Endodermal cell (in vitro differentiated cells): ENCODE data around the gene MAP4K2. TPM values are rescaled to one million over a fixed set of nuclear protein-coding genes. Genes with fewer than 3 reads are reported as not detected.

Experiments used
- DNase-seq: peaks from one replicate; pipeline ENCODE4 v3.0.0-alpha.2; 2017
- H3K27ac ChIP-seq: 2 replicates; pipeline ENCODE4 v1.5.1; 2013; ENCODE audit warnings: mild to moderate bottlenecking, low read depth, low read length, moderate library complexity
- H3K27me3 ChIP-seq: 2 replicates; pipeline ENCODE4 v1.6.1; 2013; ENCODE audit warnings: mild to moderate bottlenecking, low read length, moderate library complexity; ENCODE audit not compliant: insufficient read depth, control insufficient read depth, poor library complexity, severe bottlenecking
- H3K36me3 ChIP-seq: 2 replicates; pipeline ENCODE4 v1.7.0; 2013; ENCODE audit warnings: mild to moderate bottlenecking, low read length, moderate library complexity; ENCODE audit not compliant: control insufficient read depth, insufficient read depth
- H3K4me1 ChIP-seq: one replicate; pipeline ENCODE4 v1.7.0; 2013; ENCODE audit warnings: low read length; ENCODE audit not compliant: control insufficient read depth, insufficient read depth
- H3K4me3 ChIP-seq: 2 replicates; pipeline ENCODE4 v1.5.1; 2013; ENCODE audit warnings: mild to moderate bottlenecking, low read length, moderate library complexity
- H3K9ac ChIP-seq: 2 replicates; pipeline ENCODE4 v1.6.1; 2013; ENCODE audit warnings: mild to moderate bottlenecking, low read length, moderate library complexity; ENCODE audit not compliant: poor library complexity, severe bottlenecking; ENCODE audit errors: extremely low read depth
- H3K9me3 ChIP-seq: 2 replicates; pipeline ENCODE4 v1.6.1; 2013; ENCODE audit warnings: mild to moderate bottlenecking, low read length, moderate library complexity; ENCODE audit not compliant: control insufficient read depth
- H3K27ac Mint-ChIP-seq: 2 replicates; pipeline ENCODE4 v1.8.0; 2020; ENCODE audit warnings: mixed read lengths
- H3K27me3 Mint-ChIP-seq: 2 replicates; pipeline ENCODE4 v1.8.0; 2021; ENCODE audit warnings: mild to moderate bottlenecking, mixed read lengths; ENCODE audit not compliant: insufficient read depth
- H3K36me3 Mint-ChIP-seq: 2 replicates; pipeline ENCODE4 v1.8.0; 2020; ENCODE audit warnings: low read depth, mixed read lengths
- H3K4me1 Mint-ChIP-seq: 2 replicates; pipeline ENCODE4 v1.8.0; 2020; ENCODE audit warnings: mixed read lengths
- H3K4me3 Mint-ChIP-seq: 2 replicates; pipeline ENCODE4 v1.8.0; 2020; ENCODE audit warnings: mild to moderate bottlenecking, moderate library complexity, mixed read lengths
- H3K9me3 Mint-ChIP-seq: 2 replicates; pipeline ENCODE4 v1.8.0; 2020; ENCODE audit warnings: mild to moderate bottlenecking, mixed read lengths
- WGBS, 2 experiments: methylation state at CpG; one replicate each; pipeline versions ENCODE4 v1.1.5 to v1.1.7; 2013; ENCODE audit warnings: missing lambda C conversion rate in 2 of 2, mixed read lengths in 1 of 2; ENCODE audit not compliant: insufficient coverage in 1 of 2, insufficient read length in 1 of 2; 5-methylcytosine and 5-hydroxymethylcytosine counted together
- total RNA-seq, 2 donors: library from RNA; stranded (reverse); fragmentation: NEBNext Ultra II Directional in 1 of 2; extraction: Animal tissue kit (Norgen Biotek cat#: 25700) in 1 of 2; gene quantifications; 2 replicates in 1 of 2; 3 replicates in 1 of 2; pipeline ENCODE4 v1.2.1, GENCODE V29; 2021
- TF ChIP-seq, protein P1 (sequence below): fragments of 200-600 bp; sonication (generic); conservative IDR thresholded peaks from 2 replicates; pipeline ENCODE4 v1.5.0; 2021; ENCODE audit warnings: antibody characterized with exemption, mild to moderate bottlenecking

MAP4K2 gene
- total RNA-seq, 2 donors from 2014 or later, result 24.7 to 32.4 TPM

DNA sequence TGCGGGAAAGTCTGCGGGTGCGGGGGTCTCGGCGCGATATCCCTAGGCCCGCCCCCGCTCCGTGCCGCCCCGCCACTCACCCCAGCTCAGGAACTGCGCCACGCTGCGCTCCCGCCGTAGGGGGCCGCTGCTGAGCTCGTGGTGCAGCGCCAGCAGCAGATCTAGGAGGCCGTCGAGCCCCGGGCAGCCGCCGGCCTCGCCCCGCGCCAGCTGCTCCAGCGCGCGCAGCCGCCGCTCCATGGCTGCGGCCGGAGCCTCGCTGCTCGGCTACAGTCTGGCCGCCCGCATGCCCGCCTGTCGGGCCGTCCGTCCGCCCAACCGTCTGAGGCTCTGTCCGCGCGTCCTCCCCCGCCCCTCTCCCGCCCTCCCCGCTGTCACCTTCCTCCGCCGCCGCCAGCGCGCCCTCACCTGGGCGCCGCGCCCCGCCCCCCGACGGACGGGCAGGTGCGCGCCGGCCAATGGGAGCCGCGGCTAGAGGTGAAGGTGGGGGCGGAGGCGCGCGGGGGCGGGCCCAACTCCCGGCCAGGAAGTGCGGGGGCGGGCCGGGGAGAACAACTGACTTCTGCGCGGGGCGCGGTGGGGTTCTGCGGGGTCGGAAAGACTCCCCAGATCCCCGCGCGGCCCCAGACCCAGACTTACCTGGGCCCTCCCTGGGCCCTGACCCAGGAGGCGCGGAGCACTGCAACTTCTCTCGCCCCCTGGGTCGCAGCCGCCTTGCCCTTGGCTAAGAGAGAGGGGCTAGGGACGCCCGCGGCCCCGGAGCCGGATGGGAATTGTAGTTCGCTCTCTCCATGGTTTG lies 41.5 kb upstream of the MAP4K2 start, which contains the start of gene CDC42BPG:
CDC42BPG (minus strand) TSS at position 324 of the 799 bp plus-strand sequence; CDS start at position 240, 84 bp downstream.
- Mint-ChIP-seq H3K27ac (peak within 1 kb of the TSS; percentile 74), H3K27me3 (no peaks in the 10 kb centered on the region), H3K4me1 (peaks cover 25% of the 10 kb centered on the region), H3K9me3 (no peaks in the 10 kb centered on the region), H3K4me3 (peak within 1 kb of the TSS; percentile 74), H3K36me3 (peaks cover 1% of the 10 kb centered on the region)
- Histone ChIP-seq H3K4me3 (peak within 1 kb of the TSS; percentile 82), H3K27me3 (no peaks in the 10 kb centered on the region), H3K9ac (no peak within 1 kb of the TSS), H3K9me3 (no peaks in the 10 kb centered on the region), H3K36me3 (no peaks in the 10 kb centered on the region), H3K27ac (no peak within 1 kb of the TSS), H3K4me1 (peaks cover 5% of the 10 kb centered on the region)
- DNase-seq, result peak; percentile 96
- WGBS, 2 experiments, result 0 to 1% methylated on average over 6 to 96 of the region's 96 CpGs
- TF ChIP-seq, protein P1, sequence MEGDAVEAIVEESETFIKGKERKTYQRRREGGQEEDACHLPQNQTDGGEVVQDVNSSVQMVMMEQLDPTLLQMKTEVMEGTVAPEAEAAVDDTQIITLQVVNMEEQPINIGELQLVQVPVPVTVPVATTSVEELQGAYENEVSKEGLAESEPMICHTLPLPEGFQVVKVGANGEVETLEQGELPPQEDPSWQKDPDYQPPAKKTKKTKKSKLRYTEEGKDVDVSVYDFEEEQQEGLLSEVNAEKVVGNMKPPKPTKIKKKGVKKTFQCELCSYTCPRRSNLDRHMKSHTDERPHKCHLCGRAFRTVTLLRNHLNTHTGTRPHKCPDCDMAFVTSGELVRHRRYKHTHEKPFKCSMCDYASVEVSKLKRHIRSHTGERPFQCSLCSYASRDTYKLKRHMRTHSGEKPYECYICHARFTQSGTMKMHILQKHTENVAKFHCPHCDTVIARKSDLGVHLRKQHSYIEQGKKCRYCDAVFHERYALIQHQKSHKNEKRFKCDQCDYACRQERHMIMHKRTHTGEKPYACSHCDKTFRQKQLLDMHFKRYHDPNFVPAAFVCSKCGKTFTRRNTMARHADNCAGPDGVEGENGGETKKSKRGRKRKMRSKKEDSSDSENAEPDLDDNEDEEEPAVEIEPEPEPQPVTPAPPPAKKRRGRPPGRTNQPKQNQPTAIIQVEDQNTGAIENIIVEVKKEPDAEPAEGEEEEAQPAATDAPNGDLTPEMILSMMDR, result peak; percentile 65

DNA sequence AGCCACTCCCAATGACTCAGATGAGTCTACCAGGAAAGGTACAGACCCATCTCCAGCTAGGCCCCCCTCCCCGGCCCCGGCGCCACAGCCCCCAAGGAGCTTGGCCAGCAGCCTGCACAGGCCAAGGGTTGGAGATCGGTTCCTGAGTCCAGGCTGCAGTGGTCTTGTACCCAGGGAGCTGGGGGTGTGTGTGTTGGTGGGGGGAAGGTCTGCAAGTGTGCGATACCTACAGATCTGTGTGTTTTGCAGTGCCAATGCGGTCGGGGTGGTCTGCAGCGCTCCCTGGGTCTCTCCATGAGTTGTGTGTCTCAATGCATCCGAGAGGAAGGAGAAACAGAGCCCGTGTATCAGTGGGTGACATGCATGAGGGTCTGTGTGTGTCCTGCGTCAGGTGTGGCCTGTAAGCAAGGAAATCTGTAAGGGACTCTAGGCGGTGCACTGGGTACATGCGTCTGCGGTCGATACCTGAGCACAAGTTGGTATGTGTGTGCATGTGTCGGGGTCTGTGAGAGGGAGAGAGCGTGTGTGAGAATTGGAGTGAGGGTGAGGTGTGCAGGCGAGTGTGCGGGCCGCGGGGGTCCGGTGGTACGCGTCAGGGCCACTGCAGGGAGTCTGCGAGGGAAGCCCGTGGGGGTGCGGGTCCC lies 40.8 kb upstream of the MAP4K2 start:
- H3K4me1 Mint-ChIP-seq, result peaks cover 25% of the 10 kb centered on the region
- Histone ChIP-seq H3K9ac (no peak overlapping the region), H3K36me3 (no peaks in the 10 kb centered on the region), H3K27me3 (no peaks in the 10 kb centered on the region), H3K9me3 (no peaks in the 10 kb centered on the region), H3K4me3 (peak overlapping the region; percentile 82), H3K4me1 (peaks cover 5% of the 10 kb centered on the region), H3K27ac (no peak overlapping the region)
- peaks cover 4% of the 10 kb centered on the region for H3K36me3 Mint-ChIP-seq
- peak overlapping the region; percentile 38 for H3K27ac Mint-ChIP-seq
- DNase-seq, result peak; percentile 69
- no peaks in the 10 kb centered on the region for H3K27me3 Mint-ChIP-seq
- 46 to 55% methylated on average over 17 to 27 of the region's 27 CpGs for WGBS, 2 experiments
- TF ChIP-seq, protein P1, result no peak
- H3K4me3 Mint-ChIP-seq, result peak overlapping the region; percentile 74
- H3K9me3 Mint-ChIP-seq, result no peaks in the 10 kb centered on the region

DNA sequence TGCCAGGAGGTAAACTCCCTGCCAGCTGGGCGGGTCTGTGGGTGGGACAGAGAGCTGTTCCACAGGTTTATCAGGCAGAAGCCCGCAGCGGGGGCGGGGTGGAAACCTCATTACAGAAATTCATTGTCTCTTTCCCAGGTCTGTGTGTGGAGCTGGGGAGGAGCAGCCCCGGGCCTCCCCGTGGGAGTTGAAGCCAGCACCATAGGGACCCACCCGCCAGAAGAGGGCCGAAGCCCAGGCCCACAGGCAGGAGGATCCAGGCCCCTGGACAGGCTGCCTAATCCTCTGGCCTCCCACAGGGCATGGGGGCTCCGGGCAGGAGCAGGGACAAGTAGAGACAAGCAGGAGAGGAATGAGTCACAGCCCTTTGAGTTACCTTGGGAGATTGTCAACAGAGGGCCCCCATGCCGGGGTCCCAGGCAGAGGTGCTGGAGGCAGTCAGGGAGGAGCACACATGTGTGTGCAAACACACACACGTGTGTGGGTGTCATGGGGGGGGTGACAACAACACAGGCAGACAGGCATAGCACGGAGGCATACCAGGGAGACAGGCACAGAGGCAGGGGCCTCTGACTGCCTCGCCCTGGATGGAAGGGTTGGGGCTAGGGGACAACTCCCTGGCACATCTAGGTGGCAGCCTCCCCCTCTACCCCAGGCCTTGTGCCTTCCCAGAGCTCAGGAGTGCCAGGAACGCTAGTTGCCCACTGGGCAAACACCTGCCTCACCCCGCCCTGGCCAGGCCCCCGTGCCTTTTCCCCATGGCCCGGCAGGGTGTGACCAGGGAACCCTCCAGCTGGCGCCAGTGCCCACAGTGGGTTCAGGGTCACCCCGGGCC lies 40.1 kb upstream of the MAP4K2 start:
- 67 to 72% methylated on average over 12 to 19 of the region's 19 CpGs for WGBS, 2 experiments
- no peaks in the 10 kb centered on the region for H3K36me3 ChIP-seq

More for the DNA sequence above, 40.1 kb upstream of the MAP4K2 start:
- Mint-ChIP-seq H3K36me3 (peaks cover 4% of the 10 kb centered on the region), H3K27me3 (no peaks in the 10 kb centered on the region), H3K4me3 (peak overlapping the region; percentile 74), H3K4me1 (peaks cover 20% of the 10 kb centered on the region), H3K9me3 (no peaks in the 10 kb centered on the region), H3K27ac (peak overlapping the region; percentile 92)
- Histone ChIP-seq H3K27ac (no peak overlapping the region), H3K9me3 (no peaks in the 10 kb centered on the region), H3K9ac (no peak overlapping the region), H3K27me3 (no peaks in the 10 kb centered on the region), H3K4me3 (peak overlapping the region; percentile 82), H3K4me1 (peaks cover 5% of the 10 kb centered on the region)
- TF ChIP-seq, protein P1, result peak; percentile 25
- DNase-seq, result peak; percentile 89
